Endothelial cell of umbilical vein (primary cell): ENCODE results near the gene MINAR1.

Experiments
- EZH2 ChIP-seq: IDR thresholded peaks from 2 replicates; pipeline ENCODE4 v1.6.1; 2012; ENCODE audit warnings: borderline replicate concordance, low read depth, mild to moderate bottlenecking, moderate library complexity, low read length, inconsistent platforms; ENCODE audit not compliant: severe bottlenecking
- MAX ChIP-seq: IDR thresholded peaks from 2 replicates; pipeline ENCODE4 v1.6.1; 2011; ENCODE audit not compliant: insufficient read depth, insufficient read length

- TF ChIP-seq MAX (no peak), EZH2 (no peak)
Observed at GRCh38 chr15:79474252-79474651, 42.1 kb downstream of the MINAR1 start.
